Fibroblast of skin of scalp (primary cell): ENCODE measurements around the gene RIPK4. TPM values are rescaled to one million over a fixed set of nuclear protein-coding genes. Genes with fewer than 3 reads are reported as not detected.
A peak's percentile ranks its signal among the peaks of the same experiment; 100 is the strongest.

Source experiments
- DNase-seq: peaks from one replicate; pipeline ENCODE4 v3.0.0-alpha.2; 2013
- polyA plus RNA-seq, 2 experiments: library from polyadenylated mRNA; unstranded; fragments of 120-200 nt; gene quantifications; one replicate each; pipeline ENCODE4 v1.2.1, GENCODE V29; 2013; ENCODE audit not compliant: insufficient read length in 2 of 2

RIPK4 gene
- polyA plus RNA-seq (2013, experiment 1 of 2; ENCODE audit: insufficient read length), result 1.5 TPM
- 1.8 TPM for polyA plus RNA-seq (2013, experiment 2 of 2; ENCODE audit: insufficient read length)

- peak; percentile 47 for DNase-seq
Observed at GRCh38 chr21:41766883-41767605, at the start of gene RIPK4. Gene RIPK4, minus strand, starts transcription at chr21:41767052. Its CDS starts 11 bp downstream, at chr21:41767041.

- DNase-seq, result no peak
Observed at GRCh38 chr21:41815652-41816582, 49.1 kb upstream of the RIPK4 start.

GRCh38 chr21:41813226-41813625, 46.4 kb upstream of the RIPK4 start:
- no peak for DNase-seq

GRCh38 chr21:41812679-41813078, 45.8 kb upstream of the RIPK4 start:
- DNase-seq, result no peak

- DNase-seq, result no peak
Observed at GRCh38 chr21:41810597-41810932, 43.7 kb upstream of the RIPK4 start.

GRCh38 chr21:41809891-41810596, 43.2 kb upstream of the RIPK4 start:
- no peak for DNase-seq

- no peak for DNase-seq
Observed at GRCh38 chr21:41808846-41809245, 42.0 kb upstream of the RIPK4 start.

GRCh38 chr21:41808094-41808493, 41.2 kb upstream of the RIPK4 start:
- no peak for DNase-seq

- DNase-seq, result no peak
Observed at GRCh38 chr21:41806773-41807172, 39.9 kb upstream of the RIPK4 start.

GRCh38 chr21:41805643-41806042, 38.8 kb upstream of the RIPK4 start:
- no peak for DNase-seq

GRCh38 chr21:41805038-41805437, 38.2 kb upstream of the RIPK4 start:
- DNase-seq, result no peak

- no peak for DNase-seq
Observed at GRCh38 chr21:41804381-41804780, 37.5 kb upstream of the RIPK4 start.

GRCh38 chr21:41803316-41803715, 36.5 kb upstream of the RIPK4 start:
- DNase-seq, result no peak

- peak; percentile 48 for DNase-seq
Observed at GRCh38 chr21:41802684-41803083, 35.8 kb upstream of the RIPK4 start.

- no peak for DNase-seq
Observed at GRCh38 chr21:41802198-41802584, 35.3 kb upstream of the RIPK4 start.

- DNase-seq, result peak; percentile 15
Observed at GRCh38 chr21:41801321-41802197, 34.7 kb upstream of the RIPK4 start.

GRCh38 chr21:41800425-41801320, 33.8 kb upstream of the RIPK4 start:
- DNase-seq, result no peak

- DNase-seq, result no peak
Observed at GRCh38 chr21:41799763-41800162, 32.9 kb upstream of the RIPK4 start.

GRCh38 chr21:41798326-41798725, 31.5 kb upstream of the RIPK4 start:
- DNase-seq, result no peak

GRCh38 chr21:41796476-41797080, 29.7 kb upstream of the RIPK4 start:
- DNase-seq, result no peak
